ENCODE data around the gene OR1A2. TPM values are rescaled to one million over a fixed set of nuclear protein-coding genes. Genes with fewer than 3 reads are reported as not detected.

OR1A2 gene, protein sequence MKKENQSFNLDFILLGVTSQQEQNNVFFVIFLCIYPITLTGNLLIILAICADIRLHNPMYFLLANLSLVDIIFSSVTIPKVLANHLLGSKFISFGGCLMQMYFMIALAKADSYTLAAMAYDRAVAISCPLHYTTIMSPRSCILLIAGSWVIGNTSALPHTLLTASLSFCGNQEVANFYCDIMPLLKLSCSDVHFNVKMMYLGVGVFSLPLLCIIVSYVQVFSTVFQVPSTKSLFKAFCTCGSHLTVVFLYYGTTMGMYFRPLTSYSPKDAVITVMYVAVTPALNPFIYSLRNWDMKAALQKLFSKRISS
- not detected in 2 replicates for total RNA-seq

DNA sequence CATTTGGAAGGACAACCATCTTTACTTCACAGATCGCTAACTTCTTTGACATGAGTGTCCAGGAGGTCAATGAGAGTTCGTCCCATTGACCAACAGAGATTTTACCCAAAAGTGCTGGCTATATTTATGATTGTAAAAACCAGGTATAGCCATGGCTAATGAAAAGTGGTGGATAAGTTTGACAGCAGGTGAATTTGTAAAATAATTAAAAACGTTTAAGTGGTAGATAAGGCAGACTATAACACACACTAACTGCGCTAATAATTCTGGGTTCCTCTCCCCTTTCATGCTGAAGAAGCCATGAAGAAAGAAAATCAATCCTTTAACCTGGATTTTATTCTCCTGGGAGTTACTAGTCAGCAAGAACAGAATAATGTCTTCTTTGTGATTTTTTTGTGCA lies at the start of gene OR1A2:
OR1A2 (plus strand) TSS at position 301 of the 400 bp plus-strand sequence; CDS start at position 301, 0 bp downstream.

DNA sequence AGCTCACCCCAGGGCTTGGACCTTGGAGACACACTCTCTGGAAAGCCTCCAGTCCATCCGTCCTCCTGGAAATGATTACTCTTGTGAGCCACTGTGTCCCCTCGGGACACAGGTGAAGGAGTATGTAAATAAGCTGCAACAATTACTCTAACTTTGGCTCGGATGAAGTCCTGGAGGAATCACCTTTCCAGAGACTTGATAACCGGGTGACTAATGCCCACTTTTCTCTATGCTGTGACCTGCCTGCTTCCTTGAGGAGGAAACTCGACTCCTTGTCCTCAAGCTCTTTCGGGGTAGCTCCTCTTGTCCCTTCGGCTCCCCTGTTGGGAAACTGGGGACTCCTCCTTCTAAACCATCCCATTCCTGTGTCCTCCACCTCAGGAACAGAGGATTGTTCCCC lies 10.0 kb downstream of the OR1A2 start, which contains the start of gene OR1A1:
OR1A1 (plus strand) TSS at position 301 of the 400 bp plus-strand sequence. CDS start 7,954 bp downstream, outside the sequence.

Other genes starting within 250 kb of the OR1A2 start
- gene OR1D5, start 133.9 kb upstream of the OR1A2 start, total RNA-seq, result not detected in 2 replicates
- gene OR1D2, start 93.1 kb upstream of the OR1A2 start, total RNA-seq, result not detected in 2 replicates
- gene OR1G1, start 70.0 kb upstream of the OR1A2 start, total RNA-seq, result not detected in 2 replicates
- gene OR1A1, start 10.1 kb downstream of the OR1A2 start, total RNA-seq, result not detected in 2 replicates
- gene OR3A1, start 100.8 kb downstream of the OR1A2 start, total RNA-seq, result 0.07 and 0.10 TPM in 2 replicates
- 0.20 TPM in 1 of 2 replicates, not detected in the other for gene OR3A2, start 188.8 kb downstream of the OR1A2 start, total RNA-seq
- not detected in 2 replicates for gene OR1E1, start 200.9 kb downstream of the OR1A2 start, total RNA-seq
- gene OR3A3, start 213.9 kb downstream of the OR1A2 start, total RNA-seq, result 0.10 TPM in 1 of 2 replicates, not detected in the other
- 0.07 TPM in 1 of 2 replicates, not detected in the other for gene OR1E2, start 236.3 kb downstream of the OR1A2 start, total RNA-seq

All from smooth muscle cell of the pulmonary artery (primary cell).